Colon (tissue), 2 donors: ENCODE results near the gene FMN1.

ENCODE experiments used
- FAIRE-seq: peaks from 2 replicates; lab custom pipeline; 2012; peaks lifted over from hg19 to GRCh38; lab: Jason Lieb, UNC
- donor health status: control.
- donor health status: control.

Gene FMN1, protein sequence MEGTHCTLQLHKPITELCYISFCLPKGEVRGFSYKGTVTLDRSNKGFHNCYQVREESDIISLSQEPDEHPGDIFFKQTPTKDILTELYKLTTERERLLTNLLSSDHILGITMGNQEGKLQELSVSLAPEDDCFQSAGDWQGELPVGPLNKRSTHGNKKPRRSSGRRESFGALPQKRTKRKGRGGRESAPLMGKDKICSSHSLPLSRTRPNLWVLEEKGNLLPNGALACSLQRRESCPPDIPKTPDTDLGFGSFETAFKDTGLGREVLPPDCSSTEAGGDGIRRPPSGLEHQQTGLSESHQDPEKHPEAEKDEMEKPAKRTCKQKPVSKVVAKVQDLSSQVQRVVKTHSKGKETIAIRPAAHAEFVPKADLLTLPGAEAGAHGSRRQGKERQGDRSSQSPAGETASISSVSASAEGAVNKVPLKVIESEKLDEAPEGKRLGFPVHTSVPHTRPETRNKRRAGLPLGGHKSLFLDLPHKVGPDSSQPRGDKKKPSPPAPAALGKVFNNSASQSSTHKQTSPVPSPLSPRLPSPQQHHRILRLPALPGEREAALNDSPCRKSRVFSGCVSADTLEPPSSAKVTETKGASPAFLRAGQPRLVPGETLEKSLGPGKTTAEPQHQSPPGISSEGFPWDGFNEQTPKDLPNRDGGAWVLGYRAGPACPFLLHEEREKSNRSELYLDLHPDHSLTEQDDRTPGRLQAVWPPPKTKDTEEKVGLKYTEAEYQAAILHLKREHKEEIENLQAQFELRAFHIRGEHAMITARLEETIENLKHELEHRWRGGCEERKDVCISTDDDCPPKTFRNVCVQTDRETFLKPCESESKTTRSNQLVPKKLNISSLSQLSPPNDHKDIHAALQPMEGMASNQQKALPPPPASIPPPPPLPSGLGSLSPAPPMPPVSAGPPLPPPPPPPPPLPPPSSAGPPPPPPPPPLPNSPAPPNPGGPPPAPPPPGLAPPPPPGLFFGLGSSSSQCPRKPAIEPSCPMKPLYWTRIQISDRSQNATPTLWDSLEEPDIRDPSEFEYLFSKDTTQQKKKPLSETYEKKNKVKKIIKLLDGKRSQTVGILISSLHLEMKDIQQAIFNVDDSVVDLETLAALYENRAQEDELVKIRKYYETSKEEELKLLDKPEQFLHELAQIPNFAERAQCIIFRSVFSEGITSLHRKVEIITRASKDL (N-terminal part only)

GRCh38 chr15:33194704-33195670 is at the start of gene FMN1:
Gene FMN1 (minus strand): TSS chr15:33194714. CDS start chr15:33154914, 39,800 bp downstream.
- no peak for FAIRE-seq

DNA sequence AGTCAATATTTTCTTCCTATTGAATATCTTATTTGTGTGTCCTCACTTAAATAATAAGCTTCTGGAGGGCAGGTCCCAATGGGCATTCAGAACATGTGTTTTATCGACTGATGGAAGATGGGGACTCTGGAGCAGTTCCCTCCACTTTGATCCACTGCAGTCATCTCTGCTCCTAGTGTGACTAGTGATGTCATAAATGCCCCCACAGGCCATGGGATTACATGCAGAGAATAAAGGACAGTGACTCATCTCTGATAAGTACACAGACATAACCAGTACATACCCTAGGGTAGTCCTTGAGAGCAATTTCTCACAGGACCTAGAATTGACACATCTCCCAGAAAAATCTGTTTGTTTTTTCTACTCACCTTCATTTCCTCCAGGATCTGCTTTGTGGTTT is 49.4 kb upstream of the FMN1 start:
- no peak for FAIRE-seq

DNA sequence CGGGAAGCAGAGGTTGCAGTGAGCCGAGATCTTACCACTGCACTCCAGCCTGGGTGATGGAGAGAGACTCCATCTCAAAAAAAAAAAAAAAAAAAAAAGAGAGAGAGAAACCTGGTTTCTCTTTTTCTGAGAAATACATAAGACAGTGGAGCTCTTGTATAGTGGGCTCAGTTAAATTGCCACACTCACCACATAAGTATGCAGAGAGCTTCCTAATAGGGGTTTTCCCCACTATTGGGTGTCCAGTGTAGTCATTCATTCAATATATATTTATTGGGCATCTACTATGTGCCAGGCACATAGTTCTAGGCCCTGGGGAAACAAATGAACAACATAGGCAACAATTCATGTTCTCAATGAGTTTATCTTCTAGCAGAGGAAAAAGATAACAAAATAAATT is 48.9 kb upstream of the FMN1 start:
- FAIRE-seq, result no peak

DNA sequence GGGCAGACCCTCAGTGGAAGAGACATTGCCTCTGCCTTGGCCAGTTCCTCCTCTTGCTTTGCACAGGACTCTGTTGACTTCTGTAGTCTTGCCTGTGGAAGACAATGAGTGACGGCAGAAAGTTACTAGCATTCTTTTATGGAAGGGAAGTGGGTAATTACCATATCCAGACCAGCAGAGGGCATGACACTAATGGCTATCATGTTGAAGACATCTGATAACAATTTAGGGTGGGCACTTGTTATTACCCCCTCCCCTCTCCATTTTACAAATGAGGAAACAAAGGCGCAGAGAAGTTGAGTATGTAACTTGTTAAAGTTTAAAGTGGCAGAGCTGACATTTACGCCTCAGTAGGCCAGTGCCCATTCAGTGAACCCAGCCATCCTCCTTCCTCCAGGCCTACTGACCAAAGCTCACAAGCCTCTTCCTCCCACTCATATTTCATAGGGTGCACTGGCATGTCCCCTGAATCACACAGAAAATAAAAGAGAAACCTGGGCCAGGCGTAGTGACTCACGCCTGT is 48.2 kb upstream of the FMN1 start:
- no peak for FAIRE-seq

- FAIRE-seq, result no peak
Measured at GRCh38 chr15:33242165-33242564, 47.7 kb upstream of the FMN1 start.

- no peak for FAIRE-seq
Measured at GRCh38 chr15:33236841-33237509, 42.5 kb upstream of the FMN1 start.

GRCh38 chr15:33234020-33234461 is 39.5 kb upstream of the FMN1 start:
- no peak for FAIRE-seq

GRCh38 chr15:33226559-33227181 is 32.2 kb upstream of the FMN1 start:
- FAIRE-seq, result no peak

DNA sequence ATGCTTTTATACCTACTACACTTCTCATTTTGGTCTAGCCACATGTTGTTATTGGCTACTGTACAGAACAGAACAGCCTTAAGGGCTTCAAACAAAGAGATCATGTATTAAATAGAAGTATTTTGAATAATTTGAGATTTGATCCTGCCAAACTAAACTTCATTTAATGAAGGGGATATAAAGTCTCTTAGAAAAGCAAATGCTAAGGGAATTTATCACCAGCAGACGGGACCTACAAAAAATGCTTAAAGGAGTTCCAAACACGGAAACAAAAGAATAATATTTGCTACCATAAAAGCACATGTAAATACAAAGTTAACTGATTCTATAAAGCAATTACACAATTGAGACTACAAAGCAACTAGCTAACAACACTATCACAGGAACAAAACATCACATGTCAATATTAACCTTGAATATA is 23.6 kb upstream of the FMN1 start:
- no peak for FAIRE-seq

- peak; percentile 33 for FAIRE-seq
Measured at GRCh38 chr15:33215941-33216872, 21.7 kb upstream of the FMN1 start.

DNA sequence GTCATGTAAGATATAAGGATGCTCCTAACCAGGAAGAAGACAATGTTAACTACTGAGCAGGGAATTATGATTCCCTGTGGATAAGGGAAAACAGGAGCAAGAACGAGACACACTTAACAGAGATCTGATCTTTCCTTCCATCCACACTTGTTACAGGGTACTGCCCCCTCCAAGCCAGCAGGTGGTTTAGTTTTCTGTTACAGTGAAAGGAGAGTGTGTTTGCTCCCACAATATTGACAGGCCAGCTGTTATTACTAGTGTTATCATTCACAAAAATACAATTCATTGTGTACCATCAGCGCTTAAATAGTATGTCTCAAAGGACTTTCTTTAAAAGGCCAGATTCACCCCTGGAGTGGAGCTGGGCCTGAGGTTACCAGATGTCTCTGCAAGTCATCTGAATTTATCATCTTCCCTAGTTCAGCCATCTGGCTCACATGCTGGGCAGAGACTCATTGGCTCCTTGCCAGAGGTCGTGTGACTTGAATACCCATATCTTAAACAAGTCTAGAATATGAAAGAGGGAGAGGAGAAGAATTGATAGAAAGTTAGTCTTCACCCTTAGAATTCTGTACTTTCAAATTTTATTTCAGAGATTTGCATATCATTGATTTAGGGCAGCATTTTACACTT is 16.8 kb upstream of the FMN1 start:
- no peak for FAIRE-seq

DNA sequence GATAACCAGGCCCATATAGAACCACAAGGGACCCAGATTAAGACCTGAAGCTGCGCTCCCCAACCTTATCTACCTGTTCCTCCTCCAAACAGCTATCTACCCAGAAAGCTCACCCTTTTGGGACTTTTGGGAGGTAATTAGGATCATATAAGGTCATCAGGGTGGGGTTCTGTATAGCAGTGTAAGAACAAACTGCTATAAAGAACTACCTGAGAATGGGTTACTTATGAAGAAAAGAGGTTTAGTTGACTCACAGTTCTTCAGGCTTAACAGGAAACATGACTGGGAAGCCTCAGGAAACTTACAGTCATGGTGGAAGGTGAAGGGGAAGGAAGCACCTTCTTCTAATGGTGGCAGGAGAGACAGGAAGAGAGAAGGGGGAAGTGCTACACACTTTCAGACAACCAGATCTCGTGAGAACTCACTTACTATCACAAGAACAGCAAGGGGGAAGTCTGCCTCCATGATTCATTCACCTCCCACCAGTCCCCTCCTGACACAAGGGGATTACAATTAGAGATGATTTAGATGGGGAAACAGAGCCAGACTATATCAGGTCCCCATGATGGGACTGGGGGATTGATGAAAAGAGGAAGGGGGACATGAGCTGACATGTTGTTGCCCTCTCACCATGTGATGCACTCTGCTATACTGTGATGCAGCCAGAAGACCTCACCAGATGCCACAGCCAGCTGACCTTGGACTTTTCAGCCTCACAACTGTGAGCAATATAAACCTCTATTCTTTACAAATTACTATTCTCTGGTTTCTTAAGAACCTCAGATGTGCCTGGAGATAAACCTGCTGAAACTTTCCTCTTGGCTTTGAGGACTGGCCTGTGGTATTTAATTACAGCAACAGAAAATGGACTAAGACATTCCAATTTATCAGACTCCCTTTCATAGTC is 15.3 kb upstream of the FMN1 start:
- FAIRE-seq, result no peak

DNA sequence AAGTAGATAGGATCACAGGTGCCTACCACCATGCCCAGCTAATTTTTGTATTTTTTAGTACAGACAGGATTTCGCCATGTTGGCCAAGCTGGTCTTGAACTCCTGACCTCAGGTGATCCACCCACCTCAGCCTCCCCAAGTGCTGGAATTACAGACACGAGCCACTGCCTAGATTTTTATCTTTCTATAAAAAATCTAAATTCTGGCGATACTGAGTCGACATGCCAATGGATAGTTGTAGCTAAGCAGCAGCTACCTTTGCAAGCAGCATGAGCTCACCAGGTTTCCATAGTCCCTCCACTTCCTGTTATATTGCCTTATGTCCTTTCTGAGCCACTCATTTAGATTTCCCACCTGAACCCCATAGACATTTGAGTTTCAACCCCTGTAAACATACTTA is 13.1 kb upstream of the FMN1 start:
- no peak for FAIRE-seq

DNA sequence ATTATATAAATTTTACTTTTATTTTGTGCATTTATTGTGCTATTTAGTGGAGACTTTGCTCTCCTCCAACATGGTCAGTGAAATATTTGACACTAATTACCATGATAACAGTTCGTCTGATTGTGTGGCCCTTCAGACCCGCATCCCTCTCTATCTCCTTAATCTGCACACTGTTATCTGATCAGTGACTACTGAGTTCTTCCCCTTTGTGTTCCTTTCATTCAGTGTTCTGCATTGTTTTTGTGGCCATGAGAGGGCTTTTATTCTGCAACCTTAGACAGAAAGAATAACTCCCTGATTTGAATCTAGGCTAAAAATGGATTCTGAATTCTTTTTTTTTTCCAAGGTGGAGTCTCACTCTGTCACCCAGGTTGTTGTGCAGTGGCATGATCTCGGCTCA is 11.9 kb upstream of the FMN1 start:
- FAIRE-seq, result no peak

DNA sequence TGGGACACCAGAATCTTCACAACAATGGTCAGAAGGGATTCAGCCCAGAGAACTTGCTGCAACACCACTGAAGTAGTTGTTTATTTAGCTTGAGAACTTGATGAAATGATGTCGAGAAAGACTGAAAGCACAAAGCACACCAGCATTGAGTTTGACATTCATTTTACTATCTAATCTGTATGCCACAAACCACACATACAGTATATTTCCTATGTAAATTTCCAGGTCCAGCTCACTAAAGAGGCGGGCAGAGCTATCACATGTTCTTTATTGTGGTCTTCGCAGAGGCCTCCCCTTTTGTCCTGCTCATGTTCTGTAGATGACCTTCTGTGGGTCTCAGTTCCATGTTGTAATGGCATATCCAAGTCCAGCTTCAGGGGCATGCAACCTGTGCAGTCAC is 10.4 kb upstream of the FMN1 start:
- FAIRE-seq, result no peak

GRCh38 chr15:33204087-33204486 is 9.6 kb upstream of the FMN1 start:
- FAIRE-seq, result no peak

- FAIRE-seq, result no peak
Measured at GRCh38 chr15:33201491-33202231, 7.1 kb upstream of the FMN1 start.
